Stimulated activated naive CD8-positive, alpha-beta T cell treated with anti-CD3 and anti-CD28 coated beads, Interleukin-15, amount 100 ng/mL, for 72 hours (primary cell): ENCODE measurements around the gene CDHR2.

Experiments used
- ATAC-seq: fragments of 150-1000 bp; cut with Tn5 transposase; 2 replicates; pipeline ENCODE4 v1.10.0; 2021; ENCODE audit warnings: mild to moderate bottlenecking, moderate library complexity
- DNase-seq, 2 donors: peaks; one replicate each; pipeline ENCODE4 v3.0.0; 2021 to 2022
- H3K27ac Mint-ChIP-seq, 2 donors: one replicate each; pipeline ENCODE4 v1.8.0; 2022; ENCODE audit warnings: mild to moderate bottlenecking in 2 of 2, mixed read lengths in 2 of 2, moderate library complexity in 2 of 2
- H3K27me3 Mint-ChIP-seq: one replicate; pipeline ENCODE4 v1.8.0; 2022; ENCODE audit warnings: mixed read lengths
- H3K4me1 Mint-ChIP-seq: one replicate; pipeline ENCODE4 v1.8.0; 2022; ENCODE audit warnings: mild to moderate bottlenecking, mixed read lengths
- H3K4me3 Mint-ChIP-seq, 2 donors: one replicate each; pipeline ENCODE4 v1.8.0; 2022; ENCODE audit warnings: mild to moderate bottlenecking in 2 of 2, mixed read lengths in 2 of 2, moderate library complexity in 1 of 2
- H3K9me3 Mint-ChIP-seq, 2 donors: one replicate each; pipeline ENCODE4 v1.8.0; 2022; ENCODE audit warnings: mixed read lengths in 2 of 2

Gene CDHR2

GRCh38 chr5:176562189-176562588, 13.0 kb downstream of the CDHR2 start:
- Mint-ChIP-seq H3K4me3 (no peak overlapping the region), H3K27ac (peak overlapping the region in 1 of 2 donors; percentile 77), H3K9me3 (no peaks in the 10 kb centered on the region), H3K4me1 (peaks cover 37% of the 10 kb centered on the region), H3K27me3 (no peaks in the 10 kb centered on the region)
- DNase-seq (no peak), ATAC-seq (no peak)

GRCh38 chr5:176564002-176564401, 14.9 kb downstream of the CDHR2 start:
- Mint-ChIP-seq H3K27me3 (no peaks in the 10 kb centered on the region), H3K4me3 (no peak overlapping the region)
- DNase-seq = no peak

GRCh38 chr5:176565760-176566288, 16.7 kb downstream of the CDHR2 start:
- Mint-ChIP-seq H3K27ac (no peak overlapping the region), H3K4me3 (no peak overlapping the region), H3K27me3 (peaks cover under 1% of the 10 kb centered on the region), H3K9me3 (no peaks in the 10 kb centered on the region), H3K4me1 (peaks cover 19% of the 10 kb centered on the region)
- ATAC-seq = no peak
- DNase-seq = no peak

More at GRCh38 chr5:176564002-176564401, 14.9 kb downstream of the CDHR2 start:
- no peak for ATAC-seq
- H3K27ac Mint-ChIP-seq = no peak overlapping the region
- no peaks in the 10 kb centered on the region for H3K9me3 Mint-ChIP-seq
- peaks cover 37% of the 10 kb centered on the region for H3K4me1 Mint-ChIP-seq

GRCh38 chr5:176568657-176569056, 19.5 kb downstream of the CDHR2 start:
- H3K27me3 Mint-ChIP-seq = peaks cover 7% of the 10 kb centered on the region
- no peaks in the 10 kb centered on the region for H3K9me3 Mint-ChIP-seq
- no peak overlapping the region for H3K27ac Mint-ChIP-seq
- H3K4me3 Mint-ChIP-seq = no peak overlapping the region
- no peak for DNase-seq
- H3K4me1 Mint-ChIP-seq = peaks cover 2% of the 10 kb centered on the region
- ATAC-seq = no peak

GRCh38 chr5:176570044-176570443, 20.9 kb downstream of the CDHR2 start:
- Mint-ChIP-seq H3K4me1 (peaks cover 8% of the 10 kb centered on the region), H3K4me3 (no peak overlapping the region), H3K27ac (no peak overlapping the region), H3K9me3 (no peaks in the 10 kb centered on the region), H3K27me3 (peaks cover 7% of the 10 kb centered on the region)
- ATAC-seq (no peak), DNase-seq (no peak)

GRCh38 chr5:176573564-176574296, 24.6 kb downstream of the CDHR2 start:
- ATAC-seq = peak; percentile 90
- H3K27ac Mint-ChIP-seq = no peak overlapping the region

GRCh38 chr5:176574297-176574591, 25.1 kb downstream of the CDHR2 start:
- peaks cover 18% of the 10 kb centered on the region for H3K4me1 Mint-ChIP-seq
- DNase-seq (no peak), ATAC-seq (no peak)
- no peaks in the 10 kb centered on the region for H3K9me3 Mint-ChIP-seq
- H3K27me3 Mint-ChIP-seq = peaks cover 7% of the 10 kb centered on the region
- H3K27ac Mint-ChIP-seq = no peak overlapping the region
- no peak overlapping the region for H3K4me3 Mint-ChIP-seq

More at GRCh38 chr5:176573564-176574296, 24.6 kb downstream of the CDHR2 start:
- H3K4me3 Mint-ChIP-seq = no peak overlapping the region
- no peaks in the 10 kb centered on the region for H3K9me3 Mint-ChIP-seq
- H3K4me1 Mint-ChIP-seq = peaks cover 18% of the 10 kb centered on the region
- H3K27me3 Mint-ChIP-seq = peaks cover 7% of the 10 kb centered on the region
- peak; percentile 73 to 74 for DNase-seq

GRCh38 chr5:176575066-176575465, 25.9 kb downstream of the CDHR2 start:
- Mint-ChIP-seq H3K9me3 (no peaks in the 10 kb centered on the region), H3K4me3 (no peak overlapping the region), H3K27ac (no peak overlapping the region), H3K4me1 (peaks cover 18% of the 10 kb centered on the region), H3K27me3 (peaks cover 7% of the 10 kb centered on the region)
- ATAC-seq (no peak), DNase-seq (no peak)

GRCh38 chr5:176575488-176576422, 26.6 kb downstream of the CDHR2 start:
- no peak overlapping the region for H3K4me3 Mint-ChIP-seq
- peaks cover 18% of the 10 kb centered on the region for H3K4me1 Mint-ChIP-seq
- DNase-seq = no peak
- no peak for ATAC-seq
- no peaks in the 10 kb centered on the region for H3K9me3 Mint-ChIP-seq
- peaks cover 7% of the 10 kb centered on the region for H3K27me3 Mint-ChIP-seq
- peak overlapping the region in 1 of 2 donors; percentile 33 for H3K27ac Mint-ChIP-seq

GRCh38 chr5:176577312-176578176, 28.4 kb downstream of the CDHR2 start:
- Mint-ChIP-seq H3K9me3 (no peaks in the 10 kb centered on the region), H3K27me3 (no peaks in the 10 kb centered on the region), H3K4me3 (no peak overlapping the region), H3K27ac (no peak overlapping the region), H3K4me1 (peaks cover 18% of the 10 kb centered on the region)
- ATAC-seq (no peak), DNase-seq (no peak)

- Mint-ChIP-seq H3K27me3 (no peaks in the 10 kb centered on the region), H3K4me3 (no peak overlapping the region), H3K9me3 (no peaks in the 10 kb centered on the region), H3K27ac (no peak overlapping the region), H3K4me1 (peaks cover 18% of the 10 kb centered on the region)
- DNase-seq (peak in 1 of 2 donors; percentile 29), ATAC-seq (no peak)
Observed at GRCh38 chr5:176578391-176578808, 29.3 kb downstream of the CDHR2 start.

- Mint-ChIP-seq H3K27me3 (no peaks in the 10 kb centered on the region), H3K4me1 (peaks cover 11% of the 10 kb centered on the region), H3K4me3 (no peak overlapping the region), H3K9me3 (no peaks in the 10 kb centered on the region), H3K27ac (no peak overlapping the region)
- DNase-seq = no peak
- ATAC-seq = no peak
Observed at GRCh38 chr5:176579323-176579722, 30.2 kb downstream of the CDHR2 start.

- ATAC-seq (no peak), DNase-seq (no peak)
- H3K27me3 Mint-ChIP-seq = no peaks in the 10 kb centered on the region
- H3K4me3 Mint-ChIP-seq = no peak overlapping the region
- H3K9me3 Mint-ChIP-seq = peaks cover 7% of the 10 kb centered on the region in 2 donors
- H3K4me1 Mint-ChIP-seq = peaks cover 11% of the 10 kb centered on the region
- no peak overlapping the region for H3K27ac Mint-ChIP-seq
Observed at GRCh38 chr5:176581361-176581760, 32.2 kb downstream of the CDHR2 start.

- no peak overlapping the region for H3K4me3 Mint-ChIP-seq
- H3K27me3 Mint-ChIP-seq = no peaks in the 10 kb centered on the region
- peaks cover 4% of the 10 kb centered on the region for H3K4me1 Mint-ChIP-seq
- peaks cover 7% of the 10 kb centered on the region in 2 donors for H3K9me3 Mint-ChIP-seq
- DNase-seq (no peak), ATAC-seq (no peak)
- H3K27ac Mint-ChIP-seq = no peak overlapping the region
Observed at GRCh38 chr5:176583076-176583475, 33.9 kb downstream of the CDHR2 start.

GRCh38 chr5:176587398-176587797, 38.3 kb downstream of the CDHR2 start:
- H3K27ac Mint-ChIP-seq = no peak overlapping the region
- H3K27me3 Mint-ChIP-seq = no peaks in the 10 kb centered on the region
- H3K9me3 Mint-ChIP-seq = peaks cover 7% of the 10 kb centered on the region in 2 donors
- H3K4me1 Mint-ChIP-seq = no peaks in the 10 kb centered on the region
- ATAC-seq (no peak), DNase-seq (no peak)
- H3K4me3 Mint-ChIP-seq = no peak overlapping the region
